Ascending aorta (tissue), 2 donors: Measurements from ENCODE around the gene TGM6. TPM values are rescaled to one million over a fixed set of nuclear protein-coding genes. Genes with fewer than 3 reads are reported as not detected.

Source experiments
- DNase-seq, 2 donors: peaks; one replicate each; pipeline ENCODE4 v3.0.0-alpha.2; 2019; ENCODE audit warnings: low spot score in 2 of 2
- H3K27ac ChIP-seq, 2 donors: fragments of 200-600 bp; sonication (generic); one replicate each; pipeline ENCODE4 v1.5.1; 2016 to 2017; ENCODE audit warnings: mild to moderate bottlenecking in 1 of 2
- H3K27me3 ChIP-seq: fragments of 200-600 bp; sonication (generic); one replicate; pipeline ENCODE4 v1.5.1; 2017
- H3K36me3 ChIP-seq, 2 donors: fragments of 200-600 bp; sonication (generic); one replicate each; pipeline ENCODE4 v1.5.1; 2016
- H3K4me1 ChIP-seq, 2 donors: fragments of 200-600 bp; sonication (generic); one replicate each; pipeline ENCODE4 v1.5.1; 2016 to 2017; ENCODE audit warnings: mild to moderate bottlenecking in 1 of 2
- H3K4me3 ChIP-seq, 2 donors: fragments of 200-600 bp; sonication (generic); one replicate each; pipeline ENCODE4 v1.5.1; 2016 to 2017; ENCODE audit warnings: mild to moderate bottlenecking in 1 of 2
- H3K9me3 ChIP-seq, 2 donors: fragments of 200-600 bp; sonication (generic); one replicate each; pipeline ENCODE4 v1.5.1; 2016
- CTCF ChIP-seq, 3 experiments: fragments of 200-600 bp in 2 of 3; fragments of 450-650 bp in 1 of 3; sonication (generic) in 2 of 3; IDR thresholded peaks; one replicate each; pipeline ENCODE4 v1.5.1; 2016 to 2019; ENCODE audit warnings: antibody characterized with exemption in 3 of 3, mild to moderate bottlenecking in 1 of 3, moderate library complexity in 1 of 3
- intact Hi-C: fragments of 100-400 bp; cut with DNase I; formaldehyde crosslinking; loops from one replicate; pipeline ENCODE4 v1.15.1; 2023
- total RNA-seq: library from RNA; depleted of rRNA; stranded (reverse); fragments of >200 nt; gene quantifications from one replicate; pipeline ENCODE4 v1.1.0, GENCODE V29; 2016

Gene TGM6
- total RNA-seq, 1 donor from 2014 or later: not detected

- DNase-seq: no peak
- Histone ChIP-seq H3K27ac (no peak overlapping the region), H3K4me1 (no peaks in the 10 kb centered on the region), H3K27me3 (no peaks in the 10 kb centered on the region), H3K4me3 (no peak overlapping the region), H3K9me3 (no peaks in the 10 kb centered on the region), H3K36me3 (no peaks in the 10 kb centered on the region)
- intact Hi-C loops: no loop called here
- TF ChIP-seq CTCF (IDR thresholded peaks at IDR 0.05): no peak
Observed at GRCh38 chr20:2417213-2417541, 36.5 kb downstream of the TGM6 start.

GRCh38 chr20:2418388-2418787, 37.7 kb downstream of the TGM6 start:
- no peaks in the 10 kb centered on the region for H3K36me3 ChIP-seq
- H3K4me3 ChIP-seq: no peak overlapping the region
- DNase-seq: no peak
- no peaks in the 10 kb centered on the region for H3K27me3 ChIP-seq
- H3K27ac ChIP-seq: no peak overlapping the region
- H3K4me1 ChIP-seq: no peaks in the 10 kb centered on the region
- H3K9me3 ChIP-seq: no peaks in the 10 kb centered on the region
- TF ChIP-seq CTCF (IDR thresholded peaks at IDR 0.05): no peak
- intact Hi-C loops: no loop called here

- H3K27me3 ChIP-seq: no peaks in the 10 kb centered on the region
- no peaks in the 10 kb centered on the region for H3K9me3 ChIP-seq
- no peak overlapping the region for H3K27ac ChIP-seq
- DNase-seq: no peak
- H3K4me1 ChIP-seq: no peaks in the 10 kb centered on the region
- TF ChIP-seq CTCF (IDR thresholded peaks at IDR 0.05): no peak
- no peaks in the 10 kb centered on the region for H3K36me3 ChIP-seq
- intact Hi-C loops: no loop called here
- no peak overlapping the region for H3K4me3 ChIP-seq
Observed at GRCh38 chr20:2420510-2420909, 39.8 kb downstream of the TGM6 start.

GRCh38 chr20:2421247-2421646, 40.5 kb downstream of the TGM6 start:
- Histone ChIP-seq H3K4me1 (no peaks in the 10 kb centered on the region), H3K9me3 (no peaks in the 10 kb centered on the region), H3K4me3 (no peak overlapping the region), H3K27me3 (no peaks in the 10 kb centered on the region), H3K27ac (no peak overlapping the region), H3K36me3 (no peaks in the 10 kb centered on the region)
- intact Hi-C loops: no loop called here
- DNase-seq: no peak
- TF ChIP-seq CTCF (IDR thresholded peaks at IDR 0.05): no peak

- no peak for TF ChIP-seq CTCF (IDR thresholded peaks at IDR 0.05)
Observed at GRCh38 chr20:2429051-2429450, 48.4 kb downstream of the TGM6 start.

GRCh38 chr20:2430538-2430937, 49.8 kb downstream of the TGM6 start:
- Histone ChIP-seq H3K9me3 (no peaks in the 10 kb centered on the region), H3K36me3 (no peaks in the 10 kb centered on the region), H3K4me3 (no peak overlapping the region), H3K4me1 (no peaks in the 10 kb centered on the region), H3K27ac (no peak overlapping the region), H3K27me3 (no peaks in the 10 kb centered on the region)
- DNase-seq: no peak
- no peak for TF ChIP-seq CTCF (IDR thresholded peaks at IDR 0.05)
- intact Hi-C loops: no loop called here

More at GRCh38 chr20:2429051-2429450, 48.4 kb downstream of the TGM6 start:
- Histone ChIP-seq H3K9me3 (no peaks in the 10 kb centered on the region), H3K4me1 (no peaks in the 10 kb centered on the region), H3K4me3 (no peak overlapping the region), H3K36me3 (no peaks in the 10 kb centered on the region), H3K27me3 (no peaks in the 10 kb centered on the region), H3K27ac (no peak overlapping the region)
- intact Hi-C loops: no loop called here
- DNase-seq: no peak
